KMS-11 (cell line): ENCODE measurements around the gene GNAO1.

Experiments used
- H2AFZ ChIP-seq: fragments of 200-600 bp; sonication (generic); 2 replicates; pipeline ENCODE4 v1.6.1; 2016; ENCODE audit warnings: antibody characterized with exemption, mixed run types, low read depth
- H3K27ac ChIP-seq: fragments of 200-600 bp; sonication (generic); 2 replicates; pipeline ENCODE4 v1.6.1; 2016; ENCODE audit warnings: mild to moderate bottlenecking, mixed run types
- H3K27me3 ChIP-seq: fragments of 200-600 bp; sonication (generic); 2 replicates; pipeline ENCODE4 v1.6.1; 2017; ENCODE audit warnings: mild to moderate bottlenecking, low read depth, mixed run types, moderate library complexity; ENCODE audit not compliant: insufficient read depth
- H3K36me3 ChIP-seq: fragments of 200-600 bp; sonication (generic); 2 replicates; pipeline ENCODE4 v1.6.1; 2017; ENCODE audit warnings: mild to moderate bottlenecking, mixed run types; ENCODE audit not compliant: insufficient read depth
- H3K4me1 ChIP-seq: fragments of 200-600 bp; sonication (generic); 2 replicates; pipeline ENCODE4 v1.6.1; 2016; ENCODE audit warnings: mild to moderate bottlenecking, low read depth, mixed run types; ENCODE audit not compliant: poor library complexity, severe bottlenecking
- H3K4me2 ChIP-seq: fragments of 200-600 bp; sonication (generic); 2 replicates; pipeline ENCODE4 v1.7.0; 2016; ENCODE audit warnings: mild to moderate bottlenecking, mixed run types
- H3K4me3 ChIP-seq: fragments of 200-600 bp; sonication (generic); IDR thresholded peaks from 2 replicates; pipeline ENCODE4 v1.6.1; 2017; ENCODE audit warnings: low read depth, low read length, mixed read lengths; ENCODE audit not compliant: insufficient read depth
- H3K79me2 ChIP-seq: fragments of 200-600 bp; sonication (generic); 2 replicates; pipeline ENCODE4 v1.6.1; 2016; ENCODE audit warnings: low read depth, mixed run types; ENCODE audit not compliant: insufficient read depth
- H3K9ac ChIP-seq: fragments of 200-600 bp; sonication (generic); 2 replicates; pipeline ENCODE4 v1.6.1; 2016; ENCODE audit warnings: mild to moderate bottlenecking, mixed run types
- H4K20me1 ChIP-seq: fragments of 200-600 bp; sonication (generic); 2 replicates; pipeline ENCODE4 v1.6.1; 2016; ENCODE audit warnings: mild to moderate bottlenecking, mixed run types; ENCODE audit not compliant: insufficient read depth
- CTCF ChIP-seq: fragments of 200-600 bp; sonication (generic); conservative IDR thresholded peaks from 2 replicates; pipeline ENCODE4 v1.6.1; 2017; ENCODE audit warnings: low read depth, mild to moderate bottlenecking, antibody characterized with exemption, low read length, moderate library complexity, mixed read lengths

The GNAO1 gene

GRCh38 chr16:56191156-56191815 is at the start of gene GNAO1:
Gene GNAO1, plus strand, starts transcription at chr16:56191489. Its CDS starts 747 bp downstream, at chr16:56192236.
- H3K4me2 ChIP-seq, result peak within 1 kb of the TSS; percentile 82
- TF ChIP-seq CTCF, result no peak
- peaks cover 20% of the 10 kb centered on the region for H3K27me3 ChIP-seq
- no peaks in the 10 kb centered on the region for H3K36me3 ChIP-seq
- no peaks in the 10 kb centered on the region for H3K79me2 ChIP-seq
- no peaks in the 10 kb centered on the region for H3K4me1 ChIP-seq
- H4K20me1 ChIP-seq, result no peaks in the 10 kb centered on the region
- no peak within 1 kb of the TSS for H3K27ac ChIP-seq
- peak within 1 kb of the TSS; percentile 91 for H2AFZ ChIP-seq
- H3K4me3 ChIP-seq, result no peak within 1 kb of the TSS
- no peak within 1 kb of the TSS for H3K9ac ChIP-seq

- no peaks in the 10 kb centered on the region for H3K79me2 ChIP-seq
- no peaks in the 10 kb centered on the region for H3K4me1 ChIP-seq
- H4K20me1 ChIP-seq, result no peaks in the 10 kb centered on the region
- H3K4me3 ChIP-seq, result no peak overlapping the region
- no peak overlapping the region for H3K9ac ChIP-seq
- no peak overlapping the region for H3K4me2 ChIP-seq
- no peaks in the 10 kb centered on the region for H3K27me3 ChIP-seq
- no peaks in the 10 kb centered on the region for H3K36me3 ChIP-seq
- no peak for TF ChIP-seq CTCF
- H2AFZ ChIP-seq, result no peak overlapping the region
- H3K27ac ChIP-seq, result no peak overlapping the region
These were observed 47.6 kb upstream of the GNAO1 start for GRCh38 chr16:56143666-56144065.

- H3K4me1 ChIP-seq, result no peaks in the 10 kb centered on the region
- no peak for TF ChIP-seq CTCF
- H4K20me1 ChIP-seq, result no peaks in the 10 kb centered on the region
- H3K27me3 ChIP-seq, result no peaks in the 10 kb centered on the region
- H2AFZ ChIP-seq, result no peak overlapping the region
- H3K36me3 ChIP-seq, result no peaks in the 10 kb centered on the region
- no peak overlapping the region for H3K4me2 ChIP-seq
- no peaks in the 10 kb centered on the region for H3K79me2 ChIP-seq
- no peak overlapping the region for H3K4me3 ChIP-seq
- no peak overlapping the region for H3K27ac ChIP-seq
- H3K9ac ChIP-seq, result no peak overlapping the region
These were observed 45.9 kb upstream of the GNAO1 start for GRCh38 chr16:56145369-56145768.

- no peaks in the 10 kb centered on the region for H3K36me3 ChIP-seq
- no peak for TF ChIP-seq CTCF
- H3K27ac ChIP-seq, result no peak overlapping the region
- no peak overlapping the region for H3K9ac ChIP-seq
- no peaks in the 10 kb centered on the region for H3K79me2 ChIP-seq
- no peak overlapping the region for H3K4me2 ChIP-seq
- no peaks in the 10 kb centered on the region for H4K20me1 ChIP-seq
- H3K27me3 ChIP-seq, result no peaks in the 10 kb centered on the region
- H3K4me3 ChIP-seq, result no peak overlapping the region
- H3K4me1 ChIP-seq, result no peaks in the 10 kb centered on the region
- H2AFZ ChIP-seq, result no peak overlapping the region
These were observed 39.7 kb upstream of the GNAO1 start for GRCh38 chr16:56151621-56152020.
